Adrenal gland (tissue), 12 donors: ENCODE measurements around the gene ORC5. TPM values are rescaled to one million over a fixed set of nuclear protein-coding genes. Genes with fewer than 3 reads are reported as not detected.

ENCODE experiments used
- DNase-seq, 7 donors: peaks; one replicate each; pipeline ENCODE4 v3.0.0-alpha.2; 2019 to 2020
- H3K27ac ChIP-seq, 5 donors: fragments of 200-600 bp; sonication (generic) in 4 of 5; 1 replicate in 3 of 5; 2 replicates in 2 of 5; pipeline versions ENCODE4 v1.5.1 to v1.8.0; 2016 to 2020; ENCODE audit warnings: mild to moderate bottlenecking in 1 of 5
- H3K27me3 ChIP-seq: fragments of 200-600 bp; 2 replicates; pipeline ENCODE4 v1.8.0; 2021
- H3K36me3 ChIP-seq, 2 donors: fragments of 200-600 bp; replicated peaks in 1 of 2; 1 replicate in 1 of 2; 2 replicates in 1 of 2; pipeline versions ENCODE4 v1.5.1 to v1.8.0; 2018 to 2022
- H3K4me1 ChIP-seq, 2 donors: fragments of 200-600 bp; replicated peaks in 1 of 2; 1 replicate in 1 of 2; 2 replicates in 1 of 2; pipeline versions ENCODE4 v1.5.1 to v1.8.0; 2018 to 2021
- H3K4me3 ChIP-seq, 4 donors: fragments of 200-600 bp; sonication (generic) in 3 of 4; one replicate each; pipeline ENCODE4 v1.5.1; 2016 to 2018
- H3K9me3 ChIP-seq, 3 donors: fragments of 200-600 bp; sonication (generic) in 1 of 3; replicated peaks in 1 of 3; 1 replicate in 2 of 3; 2 replicates in 1 of 3; pipeline versions ENCODE4 v1.5.1 to v1.8.0; 2016 to 2021
- CTCF ChIP-seq, 6 experiments: fragments of 450-650 bp in 4 of 6; fragments of 200-600 bp in 2 of 6; sonication (generic) in 1 of 6; IDR thresholded peaks; 1 replicate in 5 of 6; 2 replicates in 1 of 6; pipeline versions ENCODE4 v1.5.1 to v1.8.0; 2016 to 2021; ENCODE audit warnings: antibody characterized with exemption in 6 of 6, mild to moderate bottlenecking in 2 of 6, moderate library complexity in 1 of 6
- POLR2A ChIP-seq, 2 donors: fragments of 450-650 bp; IDR thresholded peaks; one replicate each; pipeline ENCODE4 v1.6.1; 2017; ENCODE audit warnings: antibody characterized with exemption in 2 of 2, mild to moderate bottlenecking in 2 of 2, moderate library complexity in 1 of 2
- WGBS, 4 donors: extraction: QIAGEN DNeasy Blood & Tissue Kit in 2 of 4; methylation state at CpG; one replicate each; pipeline versions ENCODE4 v1.1.5 to v1.1.7; 2013 to 2017; 5-methylcytosine and 5-hydroxymethylcytosine counted together
- intact Hi-C, 2 donors: fragments of 100-400 bp; cut with DNase I; formaldehyde crosslinking; loops; one replicate each; pipeline versions ENCODE4 v1.14.1 to v1.15.0; 2022 to 2023
- polyA plus RNA-seq, 3 donors: library from polyadenylated mRNA; stranded (reverse); fragments of 200-250 nt in 2 of 3; fragments of 350-450 nt in 1 of 3; fragmentation: Illumina TruSeq in 1 of 3; extraction: RNeasy Lipid Tissue Mini Kit (QIAGEN cat#74804) in 1 of 3; gene quantifications; one replicate each; pipeline ENCODE4 v1.2.3, GENCODE V29; 2013 to 2014
- total RNA-seq, 9 donors: library from RNA; depleted of rRNA in 4 of 9; stranded (reverse); fragments of >200 nt in 4 of 9; fragments of 120-200 nt in 1 of 9; fragmentation: NEBNext Ultra II Directional in 1 of 9; extraction: Animal tissue kit (Norgen Biotek cat#: 25700) in 1 of 9; gene quantifications; one replicate each; pipeline versions ENCODE4 v1.1.0 to v1.2.4, GENCODE V29; 2013 to 2023
- donor health status: healthy with polysubstance abuse.
- donor health status: Bipolar disorder and iron deficiency.
- donor health status: DM: yes; HTN: yes; CAD: no.
- donor health status: DM: no; HTN: no; CAD: no.
- donor health status: DM: no; HTN: no; CAD: no.
- donor health status: DM: yes; HTN: yes; CAD: no.

ORC5 gene
- total and polyA plus RNA-seq, 12 donors: 4.5 to 97.7 (median 18.6) TPM

- peaks cover 0 to 4% (median 0%) of the 10 kb centered on the region in 3 donors for H3K9me3 ChIP-seq
- no peaks in the 10 kb centered on the region for H3K4me1 ChIP-seq
- H3K36me3 ChIP-seq: peaks cover 0 to 9% of the 10 kb centered on the region in 2 donors
- H3K27ac ChIP-seq: no peak overlapping the region
- 92 to 98% (median 95%) methylated on average over 2 of the region's 2 CpGs for WGBS, 4 donors
- intact Hi-C loops: no loop called here
- no peaks in the 10 kb centered on the region for H3K27me3 ChIP-seq
- H3K4me3 ChIP-seq: no peak overlapping the region
- no peak for DNase-seq
- no peak for TF ChIP-seq CTCF (IDR thresholded peaks at IDR 0.05)
These were observed 80.6 kb downstream of the ORC5 start for GRCh38 chr7:104127204-104127603.

- Histone ChIP-seq H3K4me1 (no peaks in the 10 kb centered on the region), H3K9me3 (peaks cover 0 to 4% (median 0%) of the 10 kb centered on the region in 3 donors), H3K27ac (no peak overlapping the region), H3K4me3 (no peak overlapping the region), H3K36me3 (peaks cover 0 to 9% of the 10 kb centered on the region in 2 donors), H3K27me3 (no peaks in the 10 kb centered on the region)
- TF ChIP-seq CTCF (IDR thresholded peaks at IDR 0.05): no peak
- no peak for TF ChIP-seq POLR2A (IDR thresholded peaks at IDR 0.05)
- intact Hi-C loops: no loop called here
- DNase-seq: no peak
- 74 to 84% (median 83%) methylated on average over 4 of the region's 4 CpGs for WGBS, 4 donors
These were observed 81.4 kb downstream of the ORC5 start for GRCh38 chr7:104126411-104126841.

GRCh38 chr7:104124893-104125477 is 82.8 kb downstream of the ORC5 start:
- H3K9me3 ChIP-seq: peaks cover 0 to 4% (median 0%) of the 10 kb centered on the region in 3 donors
- no peaks in the 10 kb centered on the region for H3K27me3 ChIP-seq
- H3K36me3 ChIP-seq: peaks cover 0 to 9% of the 10 kb centered on the region in 2 donors
- H3K27ac ChIP-seq: no peak overlapping the region
- no peak overlapping the region for H3K4me3 ChIP-seq
- no peak for TF ChIP-seq CTCF (IDR thresholded peaks at IDR 0.05)
- no peak for TF ChIP-seq POLR2A (IDR thresholded peaks at IDR 0.05)
- 83 to 95% (median 88%) methylated on average over 4 of the region's 4 CpGs for WGBS, 4 donors
- no peak for DNase-seq
- no peaks in the 10 kb centered on the region for H3K4me1 ChIP-seq
- intact Hi-C loops: no loop called here

DNA sequence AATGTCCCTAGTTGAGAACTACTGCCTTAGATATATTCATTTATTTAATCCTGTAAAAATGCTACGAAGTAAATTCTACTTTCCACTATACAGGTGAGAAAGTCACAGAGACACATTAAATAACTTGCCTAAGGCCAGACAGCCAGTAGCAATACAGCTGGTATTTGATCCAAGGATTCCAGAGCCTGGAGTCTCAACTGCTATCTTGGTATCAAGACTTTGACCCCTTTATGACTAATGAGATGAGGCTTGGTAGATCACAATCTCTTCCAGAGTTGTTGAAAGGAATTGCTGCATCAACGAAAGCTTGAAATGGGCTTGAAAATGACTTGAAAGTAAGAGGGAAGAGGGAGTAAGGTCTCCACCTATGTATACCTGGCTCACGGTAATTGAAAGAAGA is 83.3 kb downstream of the ORC5 start:
- no peak for TF ChIP-seq POLR2A (IDR thresholded peaks at IDR 0.05)
- TF ChIP-seq CTCF (IDR thresholded peaks at IDR 0.05): no peak
- no peaks in the 10 kb centered on the region for H3K27me3 ChIP-seq
- DNase-seq: no peak
- peaks cover 0 to 6% of the 10 kb centered on the region in 2 donors for H3K36me3 ChIP-seq
- H3K4me3 ChIP-seq: no peak overlapping the region
- intact Hi-C loops: no loop called here
- no peaks in the 10 kb centered on the region for H3K4me1 ChIP-seq
- H3K27ac ChIP-seq: no peak overlapping the region
- H3K9me3 ChIP-seq: peaks cover 0 to 4% (median 0%) of the 10 kb centered on the region in 3 donors
- WGBS, 4 donors: 90 to 97% (median 96%) methylated on average over 3 of the region's 3 CpGs
